ENCODE measurements around the gene NWD2. TPM values are rescaled to one million over a fixed set of nuclear protein-coding genes. Genes with fewer than 3 reads are reported as not detected.

NWD2 gene
- total RNA-seq, 4 donors from 2014 or later: 0.22 TPM; not detected in 3

DNA sequence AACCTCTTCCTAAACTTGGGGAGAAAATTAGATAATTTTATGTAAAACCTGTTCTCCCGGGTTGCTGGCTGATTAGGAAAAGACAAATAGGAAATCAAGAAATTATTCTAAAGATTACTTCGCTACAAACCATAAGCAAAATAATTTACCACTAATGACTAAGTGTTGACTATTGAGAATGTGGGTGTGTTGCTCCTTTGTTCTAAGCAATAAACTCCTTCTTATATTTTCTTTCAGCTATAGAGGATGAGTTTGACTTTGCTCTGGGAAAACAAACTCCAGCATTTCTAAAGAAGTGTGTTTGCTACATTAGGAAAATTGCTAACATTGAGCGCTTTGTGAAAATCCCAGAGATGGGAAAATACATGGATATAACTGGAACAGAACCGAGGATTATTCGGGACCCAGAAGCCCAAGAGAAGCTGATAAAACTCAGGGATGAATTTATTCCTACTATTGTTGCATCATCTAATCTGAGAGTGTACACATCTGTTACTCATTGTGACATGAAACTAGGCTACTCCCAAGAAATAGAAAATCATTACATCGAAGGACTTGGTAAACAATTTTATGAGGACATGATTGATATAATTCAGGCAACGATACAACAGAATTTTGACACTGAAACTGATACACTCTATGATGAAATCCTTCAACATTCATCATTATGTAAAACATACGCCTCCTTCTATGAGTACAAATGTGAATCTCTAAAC lies 194.2 kb downstream of the NWD2 start:
- Histone ChIP-seq H3K9me3 (no peaks in the 10 kb centered on the region), H3K27ac (no peak overlapping the region), H3K36me3 (no peaks in the 10 kb centered on the region), H3K4me1 (peaks cover 0 to 9% (median 0%) of the 10 kb centered on the region in 3 donors), H3K27me3 (peaks cover 0 to 3% (median 0%) of the 10 kb centered on the region in 4 donors), H3K4me3 (no peak overlapping the region)
- DNase-seq: no peak
- intact Hi-C loops (cut with DNase I): no loop called here
- TF ChIP-seq POLR2A (IDR thresholded peaks at IDR 0.05): no peak
- TF ChIP-seq CTCF (IDR thresholded peaks at IDR 0.05): no peak
- 66 to 73% methylated on average over 8 of the region's 8 CpGs for WGBS, 2 donors

DNA sequence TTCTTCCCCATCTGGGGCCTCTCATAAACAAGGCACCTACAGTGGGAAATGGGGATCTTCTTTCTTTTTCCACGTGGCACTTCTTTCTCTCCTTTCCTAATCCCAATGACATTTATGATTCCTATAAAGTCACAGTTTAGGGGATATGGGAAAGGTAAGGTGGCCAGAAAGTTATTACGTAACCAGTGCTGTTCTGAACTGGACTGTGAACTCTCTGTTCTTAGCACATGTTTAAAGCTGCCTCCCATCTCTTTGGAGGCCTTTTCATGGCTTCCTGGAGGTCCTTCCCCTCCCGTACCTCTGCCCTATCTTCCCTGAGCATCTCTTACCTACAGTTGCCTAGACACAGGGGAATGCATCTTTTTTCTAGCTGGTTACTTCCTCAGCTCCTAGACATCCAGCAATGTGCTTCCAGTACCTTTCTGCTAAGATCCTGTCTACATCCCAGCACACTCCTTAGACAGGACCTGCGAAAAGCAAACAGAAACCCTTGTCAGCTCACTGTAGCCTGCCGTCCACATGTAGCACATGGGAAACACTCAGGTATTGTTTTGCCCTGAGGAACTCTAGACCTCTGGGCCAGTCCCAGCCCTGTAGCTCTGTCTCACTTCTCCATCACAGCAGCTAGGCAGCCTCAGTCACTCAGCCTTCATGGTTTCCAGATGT lies 195.4 kb downstream of the NWD2 start:
- intact Hi-C loops (cut with DNase I): no loop called here

DNA sequence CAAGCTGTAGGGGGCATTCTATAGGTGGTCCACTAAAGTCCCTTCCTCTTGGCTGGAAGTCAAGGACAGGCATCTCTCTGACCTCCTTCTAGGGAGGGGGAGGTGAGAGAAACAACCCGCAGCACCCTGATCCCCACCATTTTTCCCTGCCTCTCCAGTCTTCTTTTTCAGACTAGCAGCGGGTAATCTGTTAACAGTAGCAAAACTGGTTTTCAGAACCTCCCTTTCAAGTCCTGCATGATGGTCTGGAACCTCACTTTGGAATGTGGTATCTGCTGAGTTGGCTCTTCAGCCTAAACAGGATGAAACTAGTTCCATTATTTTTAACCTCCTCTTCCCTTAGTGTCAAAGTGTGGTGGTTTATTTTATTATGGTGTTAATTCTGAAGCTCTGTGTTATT lies 196.0 kb downstream of the NWD2 start:
- peak overlapping the region in 1 of 4 donors; percentile 13 for H3K27ac ChIP-seq
- DNase-seq: no peak
- H3K36me3 ChIP-seq: no peaks in the 10 kb centered on the region
- peaks cover 0 to 9% (median 0%) of the 10 kb centered on the region in 4 donors for H3K27me3 ChIP-seq
- intact Hi-C loops (cut with DNase I): no loop called here
- TF ChIP-seq CTCF (IDR thresholded peaks at IDR 0.05): no peak
- no peak for TF ChIP-seq POLR2A (IDR thresholded peaks at IDR 0.05)
- no peak overlapping the region for H3K4me3 ChIP-seq
- no peaks in the 10 kb centered on the region for H3K9me3 ChIP-seq
- 77% methylated on average over 2 of the region's 2 CpGs for WGBS, 2 donors
- H3K4me1 ChIP-seq: peaks cover 0 to 9% (median 0%) of the 10 kb centered on the region in 3 donors

More for the DNA sequence above, 195.4 kb downstream of the NWD2 start:
- Histone ChIP-seq H3K27ac (no peak overlapping the region), H3K9me3 (no peaks in the 10 kb centered on the region), H3K36me3 (no peaks in the 10 kb centered on the region), H3K4me3 (no peak overlapping the region), H3K27me3 (peaks cover 0 to 3% (median 0%) of the 10 kb centered on the region in 4 donors), H3K4me1 (peaks cover 0 to 9% (median 0%) of the 10 kb centered on the region in 3 donors)
- DNase-seq: no peak
- 58 to 65% methylated on average over 5 of the region's 5 CpGs for WGBS, 2 donors
- TF ChIP-seq POLR2A (IDR thresholded peaks at IDR 0.05) (no peak), CTCF (IDR thresholded peaks at IDR 0.05) (no peak)

- DNase-seq: no peak
- Histone ChIP-seq H3K27ac (peak overlapping the region in 1 of 4 donors; percentile 13), H3K4me3 (no peak overlapping the region), H3K36me3 (no peaks in the 10 kb centered on the region), H3K9me3 (no peaks in the 10 kb centered on the region), H3K4me1 (peaks cover 0 to 9% (median 0%) of the 10 kb centered on the region in 3 donors), H3K27me3 (peaks cover 0 to 16% (median 0%) of the 10 kb centered on the region in 4 donors)
- 61 to 69% methylated on average over 9 of the region's 9 CpGs for WGBS, 2 donors
- intact Hi-C loops (cut with DNase I): no loop called here
- TF ChIP-seq POLR2A (IDR thresholded peaks at IDR 0.05): no peak
- TF ChIP-seq CTCF (IDR thresholded peaks at IDR 0.05): no peak
Measured at GRCh38 chr4:37441231-37442061, 196.9 kb downstream of the NWD2 start.

GRCh38 chr4:37442062-37442323 lies 197.4 kb downstream of the NWD2 start:
- H3K27me3 ChIP-seq: peaks cover 0 to 15% (median 0%) of the 10 kb centered on the region in 4 donors
- no peaks in the 10 kb centered on the region for H3K9me3 ChIP-seq
- WGBS, 2 donors: 10 to 13% methylated on average over 1 of the region's 1 CpG
- no peak overlapping the region for H3K4me3 ChIP-seq
- intact Hi-C loops (cut with DNase I): no loop called here
- H3K4me1 ChIP-seq: peaks cover 0 to 9% (median 0%) of the 10 kb centered on the region in 3 donors
- no peaks in the 10 kb centered on the region for H3K36me3 ChIP-seq
- no peak overlapping the region for H3K27ac ChIP-seq
- TF ChIP-seq CTCF (IDR thresholded peaks at IDR 0.05): no peak
- no peak for DNase-seq
